Thoracic aorta (tissue), 2 donors: Measurements from ENCODE around the gene STH. TPM values are rescaled to one million over a fixed set of nuclear protein-coding genes. Genes with fewer than 3 reads are reported as not detected.
"Not testable (repeated sequence)": the region's sequence is repeated elsewhere in the genome, so short reads cannot be mapped to it uniquely, and the experiment has no call there.

ENCODE experiments used
- ATAC-seq: fragments of 150-250 bp; one replicate; pipeline ENCODE4 v1.8.0; 2017; ENCODE audit warnings: low read depth; ENCODE audit not compliant: insufficient number of reproducible peaks, low FRiP score
- DNase-seq: peaks from one replicate; pipeline ENCODE4 v3.0.0-alpha.2; 2020; ENCODE audit warnings: low spot score
- H3K27ac ChIP-seq, 2 donors: fragments of 200-600 bp; sonication (generic); 1 replicate in 1 of 2; 2 replicates in 1 of 2; pipeline ENCODE4 v1.5.1; 2016; ENCODE audit warnings: mild to moderate bottlenecking in 2 of 2, moderate library complexity in 2 of 2
- H3K27me3 ChIP-seq: fragments of 200-600 bp; sonication (generic); replicated peaks from 2 replicates; pipeline ENCODE4 v1.6.0; 2016; ENCODE audit warnings: mild to moderate bottlenecking; ENCODE audit not compliant: insufficient read depth
- H3K36me3 ChIP-seq: fragments of 200-600 bp; sonication (generic); one replicate; pipeline ENCODE4 v1.5.1; 2016
- H3K4me1 ChIP-seq, 2 donors: fragments of 200-600 bp; sonication (generic); 1 replicate in 1 of 2; 2 replicates in 1 of 2; pipeline versions ENCODE4 v1.5.1 to v1.6.0; 2016; ENCODE audit warnings: low read depth in 2 of 2, mild to moderate bottlenecking in 1 of 2; ENCODE audit not compliant: control insufficient read depth in 1 of 2
- H3K4me3 ChIP-seq: fragments of 200-600 bp; sonication (generic); 2 replicates; pipeline ENCODE4 v1.5.1; 2016; ENCODE audit warnings: mild to moderate bottlenecking
- H3K9me3 ChIP-seq: fragments of 200-600 bp; sonication (generic); 2 replicates; pipeline ENCODE4 v1.5.1; 2016
- total RNA-seq, 2 donors: library from RNA; depleted of rRNA; stranded (reverse); fragments of >200 nt; gene quantifications; one replicate each; pipeline versions ENCODE4 v1.1.0 to v1.2.3, GENCODE V29; 2016
- TF ChIP-seq, protein P1 (sequence below): fragments of 200-600 bp; sonication (generic); IDR thresholded peaks from one replicate; pipeline ENCODE4 v1.5.1; 2019; ENCODE audit warnings: antibody characterized with exemption

The STH gene
- total RNA-seq, 2 donors from 2014 or later: not detected

DNA sequence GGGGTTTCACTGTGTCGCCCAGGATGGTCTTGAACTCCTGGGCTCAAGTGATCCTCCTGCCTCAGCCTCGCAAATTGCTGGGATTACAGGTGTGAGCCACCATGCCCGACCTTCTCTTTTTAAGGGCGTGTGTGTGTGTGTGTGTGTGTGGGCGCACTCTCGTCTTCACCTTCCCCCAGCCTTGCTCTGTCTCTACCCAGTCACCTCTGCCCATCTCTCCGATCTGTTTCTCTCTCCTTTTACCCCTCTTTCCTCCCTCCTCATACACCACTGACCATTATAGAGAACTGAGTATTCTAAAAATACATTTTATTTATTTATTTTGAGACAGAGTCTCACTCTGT is 3.9 kb downstream of the STH start:
- no peak for ATAC-seq

DNA sequence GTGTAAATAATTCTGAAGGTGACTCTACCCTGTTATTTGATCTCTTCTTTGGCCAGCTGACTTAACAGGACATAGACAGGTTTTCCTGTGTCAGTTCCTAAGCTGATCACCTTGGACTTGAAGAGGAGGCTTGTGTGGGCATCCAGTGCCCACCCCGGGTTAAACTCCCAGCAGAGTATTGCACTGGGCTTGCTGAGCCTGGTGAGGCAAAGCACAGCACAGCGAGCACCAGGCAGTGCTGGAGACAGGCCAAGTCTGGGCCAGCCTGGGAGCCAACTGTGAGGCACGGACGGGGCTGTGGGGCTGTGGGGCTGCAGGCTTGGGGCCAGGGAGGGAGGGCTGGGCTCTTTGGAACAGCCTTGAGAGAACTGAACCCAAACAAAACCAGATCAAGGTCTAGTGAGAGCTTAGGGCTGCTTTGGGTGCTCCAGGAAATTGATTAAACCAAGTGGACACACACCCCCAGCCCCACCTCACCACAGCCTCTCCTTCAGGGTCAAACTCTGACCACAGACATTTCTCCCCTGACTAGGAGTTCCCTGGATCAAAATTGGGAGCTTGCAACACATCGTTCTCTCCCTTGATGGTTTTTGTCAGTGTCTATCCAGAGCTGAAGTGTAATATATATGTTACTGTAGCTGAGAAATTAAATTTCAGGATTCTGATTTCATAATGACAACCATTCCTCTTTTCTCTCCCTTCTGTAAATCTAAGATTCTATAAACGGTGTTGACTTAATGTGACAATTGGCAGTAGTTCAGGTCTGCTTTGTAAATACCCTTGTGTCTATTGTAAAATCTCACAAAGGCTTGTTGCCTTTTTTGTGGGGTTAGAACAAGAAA is 5.1 kb downstream of the STH start:
- Histone ChIP-seq H3K4me3 (no peak overlapping the region), H3K27me3 (no peaks in the 10 kb centered on the region), H3K36me3 (no peaks in the 10 kb centered on the region), H3K9me3 (no peaks in the 10 kb centered on the region), H3K27ac (no peak overlapping the region), H3K4me1 (peaks cover 3 to 15% of the 10 kb centered on the region in 2 donors)
- ATAC-seq: no peak
- TF ChIP-seq, protein P1, sequence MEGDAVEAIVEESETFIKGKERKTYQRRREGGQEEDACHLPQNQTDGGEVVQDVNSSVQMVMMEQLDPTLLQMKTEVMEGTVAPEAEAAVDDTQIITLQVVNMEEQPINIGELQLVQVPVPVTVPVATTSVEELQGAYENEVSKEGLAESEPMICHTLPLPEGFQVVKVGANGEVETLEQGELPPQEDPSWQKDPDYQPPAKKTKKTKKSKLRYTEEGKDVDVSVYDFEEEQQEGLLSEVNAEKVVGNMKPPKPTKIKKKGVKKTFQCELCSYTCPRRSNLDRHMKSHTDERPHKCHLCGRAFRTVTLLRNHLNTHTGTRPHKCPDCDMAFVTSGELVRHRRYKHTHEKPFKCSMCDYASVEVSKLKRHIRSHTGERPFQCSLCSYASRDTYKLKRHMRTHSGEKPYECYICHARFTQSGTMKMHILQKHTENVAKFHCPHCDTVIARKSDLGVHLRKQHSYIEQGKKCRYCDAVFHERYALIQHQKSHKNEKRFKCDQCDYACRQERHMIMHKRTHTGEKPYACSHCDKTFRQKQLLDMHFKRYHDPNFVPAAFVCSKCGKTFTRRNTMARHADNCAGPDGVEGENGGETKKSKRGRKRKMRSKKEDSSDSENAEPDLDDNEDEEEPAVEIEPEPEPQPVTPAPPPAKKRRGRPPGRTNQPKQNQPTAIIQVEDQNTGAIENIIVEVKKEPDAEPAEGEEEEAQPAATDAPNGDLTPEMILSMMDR: no peak
- no peak for DNase-seq

More for the DNA sequence above, 3.9 kb downstream of the STH start:
- Histone ChIP-seq H3K27me3 (no peaks in the 10 kb centered on the region), H3K4me3 (no peak overlapping the region), H3K27ac (no peak overlapping the region), H3K4me1 (peaks cover 3 to 15% of the 10 kb centered on the region in 2 donors), H3K9me3 (no peaks in the 10 kb centered on the region), H3K36me3 (no peaks in the 10 kb centered on the region)
- no peak for DNase-seq
- TF ChIP-seq, protein P1: no peak

DNA sequence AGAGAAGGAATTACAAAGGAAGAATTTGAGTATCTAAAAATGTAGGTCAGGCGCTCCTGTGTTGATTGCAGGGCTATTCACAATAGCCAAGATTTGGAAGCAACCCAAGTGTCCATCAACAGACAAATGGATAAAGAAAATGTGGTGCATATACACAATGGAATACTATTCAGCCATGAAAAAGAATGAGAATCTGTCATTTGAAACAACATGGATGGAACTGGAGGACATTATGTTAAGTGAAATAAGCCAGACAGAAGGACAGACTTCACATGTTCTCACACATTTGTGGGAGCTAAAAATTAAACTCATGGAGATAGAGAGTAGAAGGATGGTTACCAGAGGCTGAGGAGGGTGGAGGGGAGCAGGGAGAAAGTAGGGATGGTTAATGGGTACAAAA is 7.0 kb downstream of the STH start:
- not testable (repeated sequence) for ATAC-seq, H3K36me3 ChIP-seq

DNA sequence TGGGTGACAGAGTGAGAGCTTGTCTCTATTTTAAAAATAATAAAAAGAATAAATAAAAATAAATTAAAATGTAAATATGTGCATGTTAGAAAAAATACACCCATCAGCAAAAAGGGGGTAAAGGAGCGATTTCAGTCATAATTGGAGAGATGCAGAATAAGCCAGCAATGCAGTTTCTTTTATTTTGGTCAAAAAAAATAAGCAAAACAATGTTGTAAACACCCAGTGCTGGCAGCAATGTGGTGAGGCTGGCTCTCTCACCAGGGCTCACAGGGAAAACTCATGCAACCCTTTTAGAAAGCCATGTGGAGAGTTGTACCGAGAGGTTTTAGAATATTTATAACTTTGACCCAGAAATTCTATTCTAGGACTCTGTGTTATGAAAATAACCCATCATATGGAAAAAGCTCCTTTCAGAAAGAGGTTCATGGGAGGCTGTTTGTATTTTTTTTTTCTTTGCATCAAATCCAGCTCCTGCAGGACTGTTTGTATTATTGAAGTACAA is 8.5 kb downstream of the STH start:
- Histone ChIP-seq H3K36me3 (no peaks in the 10 kb centered on the region), H3K27me3 (no peaks in the 10 kb centered on the region), H3K27ac (no peak overlapping the region), H3K4me1 (peaks cover 3 to 15% of the 10 kb centered on the region in 2 donors), H3K9me3 (no peaks in the 10 kb centered on the region), H3K4me3 (no peak overlapping the region)
- DNase-seq (no peak), ATAC-seq (no peak)
- TF ChIP-seq, protein P1: no peak

More for the DNA sequence above, 7.0 kb downstream of the STH start:
- not testable (repeated sequence) for DNase-seq, H3K27me3 ChIP-seq, H3K9me3 ChIP-seq, H3K4me3 ChIP-seq, H3K27ac ChIP-seq
- peaks cover 3 to 15% of the 10 kb centered on the region in 2 donors for H3K4me1 ChIP-seq

DNA sequence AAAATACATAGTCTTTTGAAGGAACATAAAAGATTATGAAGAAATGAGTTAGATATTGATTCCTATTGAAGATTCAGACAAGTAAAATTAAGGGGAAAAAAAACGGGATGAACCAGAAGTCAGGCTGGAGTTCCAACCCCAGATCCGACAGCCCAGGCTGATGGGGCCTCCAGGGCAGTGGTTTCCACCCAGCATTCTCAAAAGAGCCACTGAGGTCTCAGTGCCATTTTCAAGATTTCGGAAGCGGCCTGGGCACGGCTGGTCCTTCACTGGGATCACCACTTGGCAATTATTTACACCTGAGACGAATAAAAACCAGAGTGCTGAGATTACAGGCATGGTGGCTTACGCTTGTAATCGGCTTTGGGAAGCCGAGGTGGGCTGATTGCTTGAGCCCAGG is 9.5 kb downstream of the STH start:
- Histone ChIP-seq H3K27me3 (no peaks in the 10 kb centered on the region), H3K4me1 (peaks cover 0 to 5% of the 10 kb centered on the region in 2 donors), H3K4me3 (no peak overlapping the region), H3K36me3 (no peaks in the 10 kb centered on the region), H3K9me3 (no peaks in the 10 kb centered on the region), H3K27ac (no peak overlapping the region)
- ATAC-seq (no peak), DNase-seq (no peak)
- TF ChIP-seq, protein P1: no peak
